Measurements from ENCODE around the gene CCDC91. TPM values are rescaled to one million over a fixed set of nuclear protein-coding genes. Genes with fewer than 3 reads are reported as not detected.

CCDC91 gene
- total RNA-seq, 1 donor from 2014 or later, result 23.5 TPM

GRCh38 chr12:28486521-28486920, 296.3 kb downstream of the CCDC91 start:
- no peak for TF ChIP-seq CTCF (IDR thresholded peaks at IDR 0.05; ENCODE audit: insufficient read depth, low read length, poor library complexity, severe bottlenecking)
- Histone ChIP-seq H3K36me3 (ENCODE audit: control insufficient read depth, insufficient read depth, low read length) (no peaks in the 10 kb centered on the region), H3K4me3 (ENCODE audit: low read depth, low read length) (no peak overlapping the region), H3K27me3 (ENCODE audit: control insufficient read depth, insufficient read depth, low read length) (no peaks in the 10 kb centered on the region)
- no peak for DNase-seq (ENCODE audit: low read depth)

GRCh38 chr12:28489246-28489645, 299.0 kb downstream of the CCDC91 start:
- H3K36me3 ChIP-seq (ENCODE audit: control insufficient read depth, insufficient read depth, low read length), result no peaks in the 10 kb centered on the region
- H3K27me3 ChIP-seq (ENCODE audit: control insufficient read depth, insufficient read depth, low read length), result no peaks in the 10 kb centered on the region
- DNase-seq (ENCODE audit: low read depth), result no peak
- TF ChIP-seq CTCF (IDR thresholded peaks at IDR 0.05; ENCODE audit: insufficient read depth, low read length, poor library complexity, severe bottlenecking), result no peak
- H3K4me3 ChIP-seq (ENCODE audit: low read depth, low read length), result no peak overlapping the region

- no peak for TF ChIP-seq CTCF (IDR thresholded peaks at IDR 0.05; ENCODE audit: insufficient read depth, low read length, poor library complexity, severe bottlenecking)
- no peak for DNase-seq (ENCODE audit: low read depth)
- no peaks in the 10 kb centered on the region for H3K27me3 ChIP-seq (ENCODE audit: control insufficient read depth, insufficient read depth, low read length)
- no peak overlapping the region for H3K4me3 ChIP-seq (ENCODE audit: low read depth, low read length)
- H3K36me3 ChIP-seq (ENCODE audit: control insufficient read depth, insufficient read depth, low read length), result no peaks in the 10 kb centered on the region
These were observed 307.7 kb downstream of the CCDC91 start for GRCh38 chr12:28497889-28498411.

GRCh38 chr12:28498850-28499249, 308.6 kb downstream of the CCDC91 start:
- H3K27me3 ChIP-seq (ENCODE audit: control insufficient read depth, insufficient read depth, low read length), result no peaks in the 10 kb centered on the region
- no peak for TF ChIP-seq CTCF (IDR thresholded peaks at IDR 0.05; ENCODE audit: insufficient read depth, low read length, poor library complexity, severe bottlenecking)
- no peak for DNase-seq (ENCODE audit: low read depth)
- H3K4me3 ChIP-seq (ENCODE audit: low read depth, low read length), result no peak overlapping the region
- H3K36me3 ChIP-seq (ENCODE audit: control insufficient read depth, insufficient read depth, low read length), result no peaks in the 10 kb centered on the region

GRCh38 chr12:28500373-28501024, 310.2 kb downstream of the CCDC91 start:
- no peaks in the 10 kb centered on the region for H3K36me3 ChIP-seq (ENCODE audit: control insufficient read depth, insufficient read depth, low read length)
- no peak for DNase-seq (ENCODE audit: low read depth)
- TF ChIP-seq CTCF (IDR thresholded peaks at IDR 0.05; ENCODE audit: insufficient read depth, low read length, poor library complexity, severe bottlenecking), result no peak
- no peak overlapping the region for H3K4me3 ChIP-seq (ENCODE audit: low read depth, low read length)
- H3K27me3 ChIP-seq (ENCODE audit: control insufficient read depth, insufficient read depth, low read length), result no peaks in the 10 kb centered on the region

- no peak for DNase-seq (ENCODE audit: low read depth)
- Histone ChIP-seq H3K27me3 (ENCODE audit: control insufficient read depth, insufficient read depth, low read length) (no peaks in the 10 kb centered on the region), H3K4me3 (ENCODE audit: low read depth, low read length) (no peak overlapping the region), H3K36me3 (ENCODE audit: control insufficient read depth, insufficient read depth, low read length) (no peaks in the 10 kb centered on the region)
- TF ChIP-seq CTCF (IDR thresholded peaks at IDR 0.05; ENCODE audit: insufficient read depth, low read length, poor library complexity, severe bottlenecking), result no peak
These were observed 316.0 kb downstream of the CCDC91 start for GRCh38 chr12:28506271-28506670.

Data from kidney epithelial cell (primary cell).